ES-I3 (cell line): ENCODE measurements around the gene ZFP36L1.

Experiments used
- H3K36me3 ChIP-seq: 2 replicates; pipeline ENCODE4 v1.6.1; 2013; ENCODE audit warnings: mild to moderate bottlenecking, low read length, control low read depth, moderate library complexity; ENCODE audit not compliant: insufficient read depth
- H3K4me1 ChIP-seq: 2 replicates; pipeline ENCODE4 v1.6.1; 2013; ENCODE audit warnings: mild to moderate bottlenecking, control low read depth, low read length; ENCODE audit not compliant: insufficient read depth
- H3K9ac ChIP-seq: 2 replicates; pipeline ENCODE4 v1.6.1; 2013; ENCODE audit warnings: low read depth, mild to moderate bottlenecking, low read length, moderate library complexity
- H3K9me3 ChIP-seq: 2 replicates; pipeline ENCODE4 v1.6.1; 2013; ENCODE audit warnings: mild to moderate bottlenecking, low read length, moderate library complexity; ENCODE audit not compliant: control insufficient read depth, insufficient read depth

Gene ZFP36L1

DNA sequence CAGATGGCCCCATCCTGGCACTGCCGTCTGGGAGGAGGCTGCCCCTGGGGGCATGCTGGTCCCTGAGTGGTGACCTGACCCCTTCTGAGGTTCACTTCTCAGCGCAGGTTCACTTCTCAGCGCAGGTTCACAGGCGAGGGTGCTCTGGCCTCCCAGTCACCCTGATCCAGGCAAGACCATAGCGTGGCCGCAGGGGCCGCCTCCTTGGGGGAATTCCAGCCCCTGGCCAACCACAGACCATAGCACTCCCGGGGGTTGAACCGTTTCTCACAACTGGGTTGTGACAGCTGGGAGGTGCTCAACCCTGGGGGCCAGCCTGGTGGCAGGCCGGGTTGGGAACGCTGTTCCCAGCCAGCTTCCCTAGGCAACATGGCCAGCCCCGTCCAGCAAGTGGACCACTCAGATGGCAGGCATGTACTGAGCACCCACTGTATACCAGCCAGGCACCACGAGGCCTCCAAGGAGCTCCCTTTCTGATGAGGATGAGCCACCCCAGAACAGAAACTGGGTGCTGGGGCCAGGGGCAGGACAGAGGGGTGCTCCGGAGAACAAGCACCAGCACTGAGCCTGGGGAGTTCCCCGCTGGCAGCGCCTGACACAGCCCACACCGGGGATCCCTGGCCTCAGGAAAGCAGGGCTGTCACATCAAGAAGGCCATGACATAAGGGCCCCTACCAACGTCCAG lies 28.3 kb upstream of the ZFP36L1 start:
- no peaks in the 10 kb centered on the region for H3K36me3 ChIP-seq
- H3K9ac ChIP-seq, result no peak overlapping the region
- H3K4me1 ChIP-seq, result peaks cover 13% of the 10 kb centered on the region
- H3K9me3 ChIP-seq, result no peaks in the 10 kb centered on the region

DNA sequence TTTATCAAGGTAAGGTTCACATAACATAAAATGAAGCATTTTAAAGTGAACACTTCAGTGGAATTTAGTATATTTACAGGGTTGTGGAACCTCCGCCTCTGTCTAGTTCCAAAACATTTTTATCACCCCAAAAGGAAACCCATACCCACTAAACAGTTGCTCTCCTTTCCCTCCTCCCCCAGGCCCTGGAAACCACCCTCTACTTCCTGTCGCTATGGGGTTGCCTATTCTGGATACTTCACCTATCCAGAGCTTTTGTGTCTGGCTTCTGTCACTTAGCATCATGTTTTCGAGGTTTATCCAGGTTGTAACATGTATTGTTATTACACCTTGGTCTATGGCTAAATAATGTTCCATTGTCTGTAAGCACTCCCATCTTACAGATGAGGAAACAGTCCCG lies 27.7 kb upstream of the ZFP36L1 start:
- Histone ChIP-seq H3K9me3 (no peaks in the 10 kb centered on the region), H3K36me3 (no peaks in the 10 kb centered on the region), H3K9ac (no peak overlapping the region), H3K4me1 (peaks cover 16% of the 10 kb centered on the region)

DNA sequence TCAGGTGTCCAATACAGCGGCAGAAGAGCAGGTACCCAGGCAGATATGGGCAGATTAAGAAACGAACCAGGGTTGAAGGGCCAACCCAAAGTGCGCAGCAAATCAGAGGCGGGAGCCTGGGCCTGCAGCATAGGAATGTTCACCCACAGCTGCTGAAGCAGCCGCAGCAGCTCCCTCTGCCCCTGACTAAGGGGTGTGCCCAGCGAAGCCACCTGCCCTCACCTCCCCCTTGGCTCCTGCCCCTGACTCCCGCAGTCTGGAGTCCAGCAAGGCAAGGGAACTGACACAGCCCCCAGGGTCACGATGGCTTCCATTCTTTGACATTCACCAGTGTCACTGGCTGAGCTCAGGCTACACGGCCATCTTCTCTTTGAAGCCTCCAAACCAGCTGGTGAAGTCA lies 27.3 kb upstream of the ZFP36L1 start:
- H3K9me3 ChIP-seq, result no peaks in the 10 kb centered on the region
- no peak overlapping the region for H3K9ac ChIP-seq
- no peaks in the 10 kb centered on the region for H3K36me3 ChIP-seq
- peaks cover 20% of the 10 kb centered on the region for H3K4me1 ChIP-seq

DNA sequence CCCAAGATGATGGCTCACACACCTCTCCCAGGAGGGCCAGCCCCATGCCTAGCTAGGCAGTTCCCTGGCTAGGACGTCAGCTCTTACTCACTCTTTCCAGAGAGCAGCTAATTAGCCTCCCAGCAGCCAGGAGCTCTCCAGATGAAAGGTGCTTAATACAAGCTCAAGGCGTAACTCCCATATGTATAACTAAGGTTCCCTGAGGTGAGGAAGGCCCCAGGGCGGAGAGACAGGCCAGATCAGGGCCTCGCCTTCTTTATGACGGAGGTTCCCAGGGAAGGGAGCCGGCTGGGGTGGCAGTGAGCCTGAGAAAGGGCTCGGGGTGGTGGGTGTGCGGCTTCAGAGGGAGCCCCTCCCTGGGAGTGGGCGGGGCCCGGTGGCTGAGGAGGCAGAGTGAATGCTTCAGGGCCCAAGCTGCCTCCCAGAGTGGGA lies 26.4 kb upstream of the ZFP36L1 start:
- Histone ChIP-seq H3K36me3 (no peaks in the 10 kb centered on the region), H3K9ac (peak overlapping the region; percentile 0; the same call in 1 of the 2 replicates), H3K4me1 (peaks cover 28% of the 10 kb centered on the region), H3K9me3 (no peaks in the 10 kb centered on the region)

DNA sequence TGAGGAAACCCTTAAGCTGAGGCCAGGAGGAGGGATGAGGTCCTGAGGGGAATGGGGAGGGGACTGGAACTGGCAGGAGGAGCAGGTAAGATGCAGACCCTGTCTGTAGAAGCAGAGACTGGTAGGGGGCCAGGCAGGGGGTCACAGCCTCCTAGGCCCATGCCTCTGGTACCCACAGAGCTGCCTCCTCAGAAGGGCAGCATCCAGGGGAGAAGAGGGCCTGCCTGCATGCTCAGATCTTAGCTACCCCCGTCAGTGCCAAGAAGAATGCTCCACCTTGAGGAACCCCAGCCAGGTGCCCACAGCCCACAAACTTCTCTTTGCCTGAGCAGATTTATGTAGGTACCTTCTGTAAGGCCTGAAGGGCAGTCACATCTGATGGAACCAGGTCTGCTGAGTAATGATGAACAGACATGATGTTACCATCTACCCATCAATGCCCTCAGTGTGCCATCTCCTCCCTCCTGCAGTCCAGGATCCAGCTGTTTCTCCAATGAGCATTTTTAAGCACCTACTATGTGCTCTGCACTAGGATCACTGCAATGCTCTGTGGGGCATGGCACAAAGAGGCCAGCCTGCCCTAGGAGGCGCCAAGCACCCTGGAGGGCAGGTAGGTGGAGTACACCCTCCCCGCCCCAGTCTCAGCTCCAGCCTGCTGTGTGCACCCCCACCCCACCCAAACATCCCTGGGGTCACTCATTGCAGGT lies 24.8 kb upstream of the ZFP36L1 start:
- Histone ChIP-seq H3K4me1 (peaks cover 32% of the 10 kb centered on the region), H3K9ac (no peak overlapping the region), H3K36me3 (no peaks in the 10 kb centered on the region)

DNA sequence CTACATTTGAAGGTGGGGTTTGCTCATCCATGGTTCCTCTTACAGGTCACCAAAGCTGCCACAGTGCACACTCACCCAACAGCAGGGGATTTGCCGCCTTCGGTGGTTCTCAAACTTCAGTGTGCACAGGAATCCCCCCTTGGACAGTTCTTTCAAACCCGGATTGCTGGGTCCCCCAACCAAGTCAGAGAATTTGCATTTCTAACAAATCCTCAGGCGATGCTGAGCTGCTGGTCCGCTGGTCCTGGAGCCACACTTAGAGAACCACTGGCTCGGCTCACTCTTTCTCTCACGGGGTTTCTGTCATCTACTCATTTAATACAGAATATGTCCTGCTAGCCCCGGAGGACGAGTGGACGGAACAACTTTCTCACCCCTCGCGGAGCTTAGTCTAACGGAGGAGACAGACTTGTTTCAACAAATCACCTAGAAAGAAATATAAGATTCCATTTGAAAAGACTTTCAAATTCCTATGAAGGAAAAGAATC lies 24.1 kb upstream of the ZFP36L1 start:
- H3K36me3 ChIP-seq, result no peaks in the 10 kb centered on the region
- H3K9ac ChIP-seq, result peak overlapping the region; percentile 69; the same call in 1 of the 2 replicates
- H3K4me1 ChIP-seq, result peaks cover 32% of the 10 kb centered on the region
- H3K9me3 ChIP-seq, result no peaks in the 10 kb centered on the region

More for the DNA sequence above, 24.8 kb upstream of the ZFP36L1 start:
- H3K9me3 ChIP-seq, result no peaks in the 10 kb centered on the region

DNA sequence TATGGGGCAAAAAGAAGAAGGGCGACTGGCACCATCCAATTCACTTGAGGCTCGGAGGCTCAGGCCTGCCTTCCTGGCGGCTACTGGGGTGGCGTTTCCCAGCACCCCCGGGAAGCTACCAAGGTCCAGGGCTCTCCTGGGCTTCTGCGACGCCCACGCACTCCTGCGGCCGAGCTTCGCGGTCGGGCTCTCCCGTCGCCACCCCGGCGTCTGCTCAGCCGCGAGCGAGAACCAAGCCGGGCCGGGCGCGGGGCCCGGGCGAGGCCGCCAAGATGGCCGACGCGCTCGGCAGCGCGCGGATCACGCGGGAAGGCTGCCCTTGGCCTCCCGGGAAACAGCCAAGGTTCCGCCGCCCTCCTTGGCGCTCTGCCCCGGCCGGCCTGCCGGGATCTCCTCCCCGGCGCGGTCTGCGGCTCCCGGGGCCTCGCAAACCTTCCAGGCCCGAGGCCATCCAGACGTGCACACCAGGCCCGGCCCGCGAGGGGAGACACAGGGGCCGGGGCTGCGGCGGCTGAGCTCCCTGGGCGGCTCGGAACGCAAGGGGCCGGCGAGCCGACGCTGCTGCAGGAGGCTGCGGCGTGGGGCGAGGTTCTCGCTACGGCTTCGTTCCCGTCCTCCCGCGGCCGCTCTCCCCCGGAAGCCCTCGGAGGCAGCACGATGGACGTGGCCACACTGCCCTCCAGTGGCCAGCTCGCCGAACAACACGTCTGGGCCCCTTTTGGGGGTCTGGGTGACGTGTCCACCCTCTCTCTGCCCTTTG lies 23.5 kb upstream of the ZFP36L1 start:
- H3K36me3 ChIP-seq, result no peaks in the 10 kb centered on the region
- H3K9ac ChIP-seq, result peak overlapping the region; percentile 69
- no peaks in the 10 kb centered on the region for H3K9me3 ChIP-seq
- H3K4me1 ChIP-seq, result peaks cover 32% of the 10 kb centered on the region

DNA sequence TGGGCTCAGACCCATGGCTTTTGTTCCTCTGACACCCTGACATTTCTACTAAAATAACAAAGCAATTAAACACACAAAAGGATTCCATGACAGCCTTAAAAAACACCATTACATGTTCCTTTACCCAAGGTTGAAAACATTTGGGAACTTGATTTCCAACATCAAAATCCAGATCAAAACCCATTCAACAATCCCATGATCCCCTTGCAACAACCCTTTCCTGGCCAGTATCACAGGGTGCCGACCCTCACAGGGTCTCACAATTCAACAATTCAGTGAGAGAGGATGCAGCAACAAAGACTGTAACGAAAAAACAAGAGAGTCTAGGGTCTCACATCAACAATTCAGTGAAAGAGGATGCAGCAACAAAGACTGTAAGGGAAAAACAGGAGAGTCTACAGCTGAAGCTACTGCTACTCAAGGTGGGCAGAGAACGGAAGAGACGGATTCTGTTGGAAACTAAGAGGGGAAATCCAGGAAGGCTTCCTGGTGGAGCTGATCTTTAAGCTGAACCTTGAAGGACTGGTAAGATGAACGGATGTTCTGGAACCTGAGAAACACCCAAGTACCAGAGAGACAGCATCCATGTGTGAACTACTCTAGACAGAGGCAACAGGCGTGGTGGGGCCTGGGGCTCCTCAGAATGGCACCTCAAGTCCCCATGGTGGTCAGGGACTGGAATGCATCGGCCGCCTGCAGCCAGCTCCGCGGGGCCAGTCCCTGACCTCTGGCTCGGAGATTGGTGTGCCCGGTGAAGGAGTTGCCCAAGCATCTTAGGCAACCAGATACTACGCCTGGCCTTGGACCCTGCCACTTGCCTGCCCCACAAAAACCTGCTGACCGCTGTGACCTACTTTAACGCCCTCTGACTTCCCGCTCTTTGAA lies 22.7 kb upstream of the ZFP36L1 start:
- no peaks in the 10 kb centered on the region for H3K36me3 ChIP-seq
- H3K4me1 ChIP-seq, result peaks cover 29% of the 10 kb centered on the region
- no peaks in the 10 kb centered on the region for H3K9me3 ChIP-seq
- peak overlapping the region; percentile 69 for H3K9ac ChIP-seq

DNA sequence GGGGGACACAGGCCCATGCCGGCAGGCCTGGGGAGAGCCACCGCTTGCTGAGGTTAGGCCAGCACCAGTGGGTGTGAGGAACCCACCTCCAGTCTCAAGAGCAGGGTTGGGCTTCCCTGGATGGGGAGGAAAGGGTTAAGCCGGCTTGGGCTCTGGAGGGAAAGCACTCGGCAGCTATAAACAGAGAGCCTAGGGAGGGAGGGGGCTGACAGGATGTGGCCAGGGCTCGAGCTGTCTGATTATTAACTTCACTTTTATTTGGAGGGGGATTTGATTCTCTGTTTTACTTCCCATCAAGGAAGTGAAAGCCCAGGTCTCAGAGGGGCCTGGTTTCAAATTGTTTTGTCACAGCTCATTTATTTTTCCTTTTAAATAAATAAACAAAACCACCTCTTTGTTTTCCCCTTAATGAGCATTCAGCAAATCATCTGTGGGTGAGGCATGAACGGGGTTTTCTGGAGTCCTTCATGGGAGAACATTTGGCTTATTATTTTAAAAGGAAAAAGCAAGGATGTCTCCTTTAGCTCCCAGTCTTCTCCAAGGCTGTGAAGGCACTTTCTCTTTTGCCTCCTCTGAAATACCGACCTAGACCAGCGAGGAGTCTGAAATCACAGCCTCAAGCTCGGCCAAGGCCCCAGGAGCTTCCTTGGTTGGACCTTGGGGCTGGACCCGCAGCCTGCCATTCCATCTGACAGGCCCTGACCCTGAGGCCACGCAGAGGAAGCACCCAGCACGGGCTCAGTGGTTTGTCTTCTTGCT lies 21.9 kb upstream of the ZFP36L1 start:
- peaks cover 21% of the 10 kb centered on the region for H3K4me1 ChIP-seq
- H3K36me3 ChIP-seq, result no peaks in the 10 kb centered on the region
- H3K9ac ChIP-seq, result peak overlapping the region; percentile 69
- no peaks in the 10 kb centered on the region for H3K9me3 ChIP-seq

DNA sequence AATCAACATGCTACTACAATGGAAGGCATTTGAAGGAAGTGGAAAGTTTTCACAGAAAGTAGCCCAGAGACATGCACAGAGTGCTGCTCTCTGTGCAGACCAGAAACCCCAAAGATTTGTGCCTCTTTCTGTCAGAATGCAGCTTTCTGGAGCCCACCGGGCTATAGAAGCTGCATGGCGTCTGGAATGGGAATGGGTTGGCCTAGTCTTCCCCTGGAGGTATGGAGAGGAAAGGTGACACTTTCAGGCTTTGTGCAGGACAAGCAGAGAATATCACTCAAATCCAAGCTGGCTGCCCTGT lies 21.3 kb upstream of the ZFP36L1 start:
- H3K9ac ChIP-seq, result peak overlapping the region; percentile 69; the same call in 1 of the 2 replicates
- peaks cover 22% of the 10 kb centered on the region for H3K4me1 ChIP-seq
- H3K36me3 ChIP-seq, result no peaks in the 10 kb centered on the region
- H3K9me3 ChIP-seq, result no peaks in the 10 kb centered on the region

DNA sequence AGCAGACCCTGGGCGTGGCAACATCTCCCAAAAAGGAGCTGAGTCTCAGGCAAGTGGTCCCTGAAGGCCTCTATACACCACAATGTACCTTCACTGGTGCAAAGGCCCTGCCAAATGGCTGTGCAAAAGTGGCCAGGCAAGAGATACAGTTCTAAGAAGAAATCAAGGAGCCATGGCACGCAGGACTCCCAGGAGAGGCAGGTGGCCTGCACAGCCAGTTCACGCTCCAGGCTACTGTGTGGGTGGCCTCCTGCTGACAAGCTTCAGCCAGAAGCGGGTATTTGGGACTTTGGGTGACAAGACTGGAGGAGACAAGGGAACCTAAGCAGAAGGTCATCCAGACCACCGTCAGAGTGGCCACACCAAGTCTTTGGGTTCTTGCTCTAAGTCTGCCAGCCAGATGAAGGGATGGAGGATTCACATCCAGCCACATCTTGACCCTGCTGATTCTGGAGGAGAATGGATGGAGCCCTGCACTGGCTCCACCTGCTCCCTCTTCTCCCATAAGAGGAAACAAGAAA lies 20.5 kb upstream of the ZFP36L1 start:
- Histone ChIP-seq H3K9me3 (no peaks in the 10 kb centered on the region), H3K9ac (no peak overlapping the region), H3K4me1 (peaks cover 22% of the 10 kb centered on the region), H3K36me3 (no peaks in the 10 kb centered on the region)

DNA sequence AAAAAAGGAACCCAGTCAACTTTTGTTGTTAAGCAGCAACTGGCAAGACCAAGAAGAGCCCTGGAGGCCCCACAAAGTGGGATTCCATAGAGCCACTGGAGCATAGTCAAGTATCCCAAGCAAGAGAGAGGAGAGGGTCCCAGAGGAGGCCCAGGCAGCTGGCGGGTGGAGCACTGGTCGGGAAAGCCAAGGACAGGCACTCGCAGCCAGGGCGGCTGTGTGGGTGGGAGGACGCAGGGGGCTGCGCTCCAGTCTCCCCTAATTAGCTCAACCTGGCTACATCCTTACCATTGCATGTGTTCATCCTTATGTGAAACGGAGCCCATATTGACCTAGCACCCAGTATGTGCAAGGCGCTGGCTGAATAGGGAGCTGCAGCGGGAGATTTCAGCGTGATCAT lies 18.3 kb upstream of the ZFP36L1 start:
- H3K9ac ChIP-seq, result no peak overlapping the region
- no peaks in the 10 kb centered on the region for H3K9me3 ChIP-seq
- H3K4me1 ChIP-seq, result peaks cover 27% of the 10 kb centered on the region
- H3K36me3 ChIP-seq, result no peaks in the 10 kb centered on the region
